Measurements from ENCODE around the gene UNKL.

- TF ChIP-seq EP300 (IDR thresholded peaks at IDR 0.05; ENCODE audit: borderline replicate concordance in 1 of 2, low read depth in 2 of 2, low read length in 2 of 2) (no peak), CTCF (IDR thresholded peaks at IDR 0.05; ENCODE audit: control extremely low read depth in 1 of 3, insufficient read depth in 1 of 3, low read depth in 1 of 3, low read length in 3 of 3) (no peak), CREB1 (IDR thresholded peaks at IDR 0.05) (no peak)
Observed at GRCh38 chr16:1378804-1379303, 35.6 kb downstream of the UNKL start.
